Medulla oblongata (tissue), 1 donor: ENCODE results near the gene CMTM5.

Experiments
- DNase-seq: peaks from one replicate; pipeline ENCODE4 v3.0.0-alpha.2; 2015; ENCODE audit errors: extremely low spot score

The CMTM5 gene

DNA sequence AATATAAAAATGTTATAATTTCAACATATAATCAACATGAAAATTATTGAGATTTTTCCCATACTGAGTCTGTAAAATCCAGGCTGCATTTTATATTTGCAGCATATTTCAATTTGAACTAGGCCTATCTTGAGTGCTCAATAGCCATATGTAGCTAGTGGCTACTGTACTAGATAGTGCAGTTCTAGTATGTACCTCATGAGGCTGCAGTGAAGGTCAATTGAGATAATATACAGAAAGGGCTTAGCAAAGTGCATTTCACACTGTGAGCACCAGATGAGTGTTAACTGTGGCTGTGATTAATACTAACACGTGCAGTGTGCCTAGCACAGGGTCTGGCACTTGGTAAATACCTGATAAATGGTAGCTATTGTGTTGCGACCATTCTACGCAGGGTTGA, 18.8 kb upstream of the CMTM5 start:
- no peak for DNase-seq

DNA sequence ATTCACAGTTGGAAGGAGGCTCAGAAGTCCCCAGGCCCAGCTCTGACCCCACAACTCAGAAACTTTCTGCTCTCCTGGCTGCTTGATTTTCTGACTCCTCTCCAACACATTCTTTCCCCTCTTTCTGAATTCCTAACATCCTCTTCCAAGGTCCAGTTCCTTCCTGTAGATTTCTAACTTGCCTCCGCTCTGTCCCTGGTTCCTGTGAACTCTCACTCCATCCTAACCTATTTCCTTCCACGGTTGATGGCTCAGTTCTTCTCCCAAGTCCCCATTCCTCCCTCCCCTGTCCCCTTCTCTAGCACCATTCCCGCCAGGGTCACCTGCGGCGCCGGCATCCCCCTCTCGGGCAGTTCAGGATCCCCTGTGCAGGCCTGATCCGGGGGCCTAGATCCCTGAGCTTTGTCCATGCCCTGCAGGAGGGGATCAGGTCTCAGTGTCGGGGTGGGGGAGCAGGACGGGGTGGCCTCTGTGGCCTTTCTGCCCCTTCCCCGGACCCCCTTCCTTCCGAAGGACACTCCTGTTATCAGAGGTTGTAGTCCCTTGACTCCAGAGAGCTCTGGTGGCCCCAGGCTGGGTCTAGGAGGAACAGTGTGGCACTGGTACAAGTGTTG, 18.2 kb upstream of the CMTM5 start:
- no peak for DNase-seq

DNA sequence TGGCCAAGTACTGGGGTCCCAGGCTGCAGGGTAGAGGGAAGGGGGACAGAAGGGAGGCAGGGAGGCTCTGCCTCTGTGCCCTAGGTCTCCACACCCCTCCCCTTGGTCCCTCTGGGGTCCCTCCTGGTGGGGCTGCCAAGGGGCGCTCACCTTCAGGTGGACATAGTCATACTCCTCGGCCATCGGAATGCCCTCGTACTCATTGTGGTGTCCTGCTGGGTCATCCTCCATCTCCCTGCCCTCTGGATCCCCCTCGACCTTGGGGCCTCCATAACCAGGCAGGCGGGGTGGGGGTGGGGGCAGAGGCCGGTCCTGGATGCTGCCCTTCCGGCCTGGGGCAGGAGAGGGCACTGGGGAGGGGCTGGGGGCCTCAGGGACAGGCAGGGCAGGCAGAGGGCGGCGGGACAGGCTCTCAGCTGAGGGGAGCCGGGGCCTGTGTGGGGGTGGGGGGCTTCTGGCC, 17.6 kb upstream of the CMTM5 start:
- no peak for DNase-seq

DNA sequence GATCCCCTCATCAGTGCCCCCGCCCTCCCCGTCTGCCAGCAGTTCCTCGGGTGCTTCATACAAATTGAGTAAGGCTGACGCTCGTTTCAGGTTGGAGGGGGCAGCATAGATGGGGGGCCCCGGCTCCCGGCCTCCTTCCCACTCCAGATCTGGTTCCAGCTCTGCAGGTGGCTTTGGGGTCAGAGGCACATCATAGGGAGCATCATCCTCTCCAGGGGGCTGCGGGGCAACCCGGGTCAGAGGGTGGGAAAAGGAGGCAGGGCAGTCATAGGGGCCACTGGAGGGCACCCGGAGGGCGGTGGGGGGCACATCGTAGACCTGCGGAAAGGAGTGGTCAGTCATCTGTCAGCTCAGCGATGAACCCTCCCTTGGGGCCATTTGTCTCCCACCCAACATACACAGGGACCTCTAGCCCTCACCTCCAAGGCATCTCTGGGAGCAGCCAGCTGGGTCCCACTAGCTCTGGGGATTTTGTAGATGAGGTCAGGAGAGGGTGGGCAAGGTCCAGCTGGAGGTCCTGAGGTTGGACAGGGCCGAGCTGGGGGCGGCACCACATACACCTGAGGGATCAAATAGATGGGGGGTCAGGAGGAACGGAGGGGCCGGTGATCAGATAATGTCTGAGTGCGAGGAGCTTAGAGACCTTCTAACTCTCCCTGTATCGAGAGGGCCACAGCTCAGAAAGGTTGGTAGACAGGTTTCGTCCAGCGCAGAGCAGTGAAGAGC, 17.0 kb upstream of the CMTM5 start:
- DNase-seq = no peak

DNA sequence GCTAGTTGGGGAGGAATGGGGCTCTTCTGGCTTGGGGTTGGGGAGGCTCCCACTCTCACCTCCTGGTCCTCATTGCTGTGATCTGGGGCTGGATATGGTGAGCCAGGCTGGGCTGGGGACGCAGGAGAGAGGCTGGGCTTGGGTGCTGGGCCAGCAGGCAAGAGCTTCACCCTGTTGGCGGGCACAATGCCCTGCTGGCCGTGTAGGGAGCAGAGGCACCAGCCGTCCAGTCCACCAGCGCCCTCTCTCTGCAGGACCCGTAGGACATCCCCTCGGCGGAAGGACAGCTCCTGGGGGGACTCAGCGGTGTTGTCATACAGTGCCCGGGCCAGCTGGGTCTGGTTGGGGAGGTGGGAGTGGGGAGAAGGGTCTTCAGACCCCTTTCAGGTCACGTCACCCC, 16.4 kb upstream of the CMTM5 start:
- peak; percentile 91 for DNase-seq

DNA sequence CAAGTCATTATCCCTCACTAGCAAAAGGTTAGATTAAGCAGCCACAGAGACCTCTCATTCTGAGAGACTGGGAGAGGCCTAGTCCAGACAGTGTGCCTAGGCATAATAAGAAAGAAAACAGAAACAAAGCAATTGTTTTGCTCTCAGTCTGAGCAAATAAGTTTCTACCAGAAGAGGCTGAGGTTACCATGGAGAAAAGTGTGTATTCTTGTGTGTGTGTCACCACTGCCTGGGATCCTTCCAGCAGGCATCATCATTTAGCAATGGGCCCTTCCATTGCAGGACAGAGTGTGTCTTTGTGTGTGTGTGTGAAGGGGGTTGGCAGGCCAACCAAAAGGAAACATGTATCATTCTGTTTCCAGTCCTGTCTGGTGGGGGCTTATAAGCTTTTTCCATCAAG, 15.5 kb upstream of the CMTM5 start:
- DNase-seq = peak; percentile 78

DNA sequence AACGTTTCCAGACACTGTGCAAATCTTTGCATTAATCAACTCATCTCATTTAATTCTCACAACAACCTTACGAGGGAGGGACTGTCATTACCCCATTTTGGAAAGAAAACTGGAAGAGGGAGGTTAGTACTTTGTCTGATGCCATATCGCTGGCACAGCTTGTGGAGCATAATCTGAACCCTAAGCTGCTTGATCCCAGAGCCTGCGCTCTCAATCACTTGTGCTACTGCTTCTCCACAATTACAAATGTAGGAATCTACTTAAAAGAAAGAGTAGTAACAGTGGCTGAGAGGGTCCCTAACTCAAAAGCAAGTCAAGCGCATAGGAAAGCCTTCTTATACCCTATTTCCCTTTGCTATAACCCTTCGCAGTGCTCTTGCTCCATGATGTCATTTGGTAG, 15.1 kb upstream of the CMTM5 start:
- no peak for DNase-seq

DNA sequence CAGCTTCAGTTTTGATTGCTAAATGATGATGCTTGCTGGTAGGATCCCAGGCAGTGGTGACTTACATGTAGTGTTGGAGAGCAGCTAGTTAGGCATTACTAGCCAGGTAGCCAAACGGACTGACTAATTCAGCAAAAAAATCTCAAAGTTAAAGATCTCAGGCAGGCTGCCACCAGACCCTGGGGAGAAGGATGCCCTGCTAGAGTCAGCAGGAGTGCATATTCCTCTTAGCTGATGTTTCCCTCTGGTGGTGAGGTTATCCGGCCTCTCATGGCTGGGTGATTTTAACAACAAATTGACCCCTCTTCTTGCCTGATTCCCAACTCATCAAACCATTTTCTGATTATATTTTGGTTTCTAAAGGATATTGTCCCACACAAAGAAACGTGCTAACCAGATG, 14.6 kb upstream of the CMTM5 start:
- peak; percentile 50 for DNase-seq

DNA sequence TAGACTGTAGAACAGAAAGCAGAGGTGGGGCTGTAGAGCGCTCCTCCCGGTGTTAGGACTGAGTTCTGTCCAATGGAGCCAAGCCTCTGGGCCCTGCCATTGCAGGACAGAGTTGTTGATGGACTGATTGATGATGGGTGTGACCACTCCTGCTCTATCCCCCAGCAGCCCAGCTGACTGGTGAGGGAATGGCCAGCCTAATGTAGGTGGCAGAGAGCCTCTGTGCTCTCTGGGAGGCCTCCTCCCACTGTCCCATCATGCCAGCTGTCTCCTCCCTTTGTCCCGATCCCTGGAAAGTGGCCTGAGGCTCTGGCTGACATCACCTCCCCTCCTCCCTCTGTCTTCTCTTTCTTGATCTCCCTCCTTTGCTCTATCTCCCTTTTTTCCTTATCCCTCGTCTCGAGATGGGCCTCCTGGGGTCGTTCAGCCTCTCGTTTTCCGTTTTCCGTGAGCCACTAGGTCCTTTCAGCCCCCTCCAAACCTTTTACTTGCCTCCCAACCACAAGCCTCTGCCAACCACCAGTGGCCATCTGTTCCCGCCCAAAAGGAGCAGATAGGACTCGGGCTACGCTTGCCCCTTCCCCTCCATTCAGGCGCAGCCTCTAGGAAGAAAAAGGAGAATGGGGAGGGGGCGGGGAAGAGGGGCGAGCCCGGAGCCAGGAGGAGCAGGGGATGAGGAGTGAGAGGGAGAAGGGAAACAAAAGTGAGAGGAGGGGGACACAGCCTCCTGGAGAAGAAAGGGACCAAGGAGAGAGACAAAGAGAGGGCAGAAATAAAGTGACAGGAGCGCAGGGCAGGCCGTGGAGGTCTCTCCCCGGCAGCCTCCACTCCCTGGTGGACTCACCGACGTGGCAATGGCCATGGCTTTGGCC, 12.4 kb upstream of the CMTM5 start:
- DNase-seq = peak; percentile 88

DNA sequence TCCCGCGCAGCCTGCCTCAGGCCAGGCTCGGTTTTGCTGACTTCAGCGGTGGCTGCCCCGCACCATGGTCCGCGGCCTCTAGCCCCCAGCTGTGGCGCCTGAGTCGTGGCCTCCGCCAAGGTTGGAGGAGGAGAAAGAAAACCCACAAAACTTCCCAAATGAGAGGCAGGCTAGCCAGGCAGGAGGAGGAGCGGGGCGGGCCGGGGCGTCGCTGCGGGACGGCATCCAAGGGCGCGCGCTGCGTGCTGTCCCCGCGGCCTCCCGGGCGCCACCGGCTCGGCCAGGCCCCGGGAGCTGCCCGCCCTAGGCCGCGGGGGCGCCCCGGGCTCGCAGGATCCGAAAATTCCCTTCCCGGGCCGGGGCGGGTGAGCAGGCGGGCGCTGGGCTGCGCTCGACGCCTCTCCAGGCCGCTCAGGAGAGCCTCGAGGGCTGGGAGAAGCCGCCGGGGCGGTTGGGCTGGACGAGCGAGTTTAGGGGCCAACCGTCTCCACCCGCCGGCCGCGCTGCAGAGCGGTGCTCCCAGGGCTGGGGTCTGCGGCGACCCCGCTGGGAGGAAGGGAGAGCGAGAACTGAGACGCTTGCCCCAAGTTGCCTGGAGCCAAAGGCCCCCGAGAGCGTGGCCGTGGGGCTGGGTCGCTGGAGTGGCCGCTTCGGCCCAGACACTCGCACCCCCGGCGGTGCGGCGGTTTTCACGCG, 11.7 kb upstream of the CMTM5 start, which contains the start of gene EFS:
Gene EFS (minus strand): TSS at position 137 of the 696 bp plus-strand sequence. CDS start 147 bp downstream, outside the sequence.
- DNase-seq = peak; percentile 54

DNA sequence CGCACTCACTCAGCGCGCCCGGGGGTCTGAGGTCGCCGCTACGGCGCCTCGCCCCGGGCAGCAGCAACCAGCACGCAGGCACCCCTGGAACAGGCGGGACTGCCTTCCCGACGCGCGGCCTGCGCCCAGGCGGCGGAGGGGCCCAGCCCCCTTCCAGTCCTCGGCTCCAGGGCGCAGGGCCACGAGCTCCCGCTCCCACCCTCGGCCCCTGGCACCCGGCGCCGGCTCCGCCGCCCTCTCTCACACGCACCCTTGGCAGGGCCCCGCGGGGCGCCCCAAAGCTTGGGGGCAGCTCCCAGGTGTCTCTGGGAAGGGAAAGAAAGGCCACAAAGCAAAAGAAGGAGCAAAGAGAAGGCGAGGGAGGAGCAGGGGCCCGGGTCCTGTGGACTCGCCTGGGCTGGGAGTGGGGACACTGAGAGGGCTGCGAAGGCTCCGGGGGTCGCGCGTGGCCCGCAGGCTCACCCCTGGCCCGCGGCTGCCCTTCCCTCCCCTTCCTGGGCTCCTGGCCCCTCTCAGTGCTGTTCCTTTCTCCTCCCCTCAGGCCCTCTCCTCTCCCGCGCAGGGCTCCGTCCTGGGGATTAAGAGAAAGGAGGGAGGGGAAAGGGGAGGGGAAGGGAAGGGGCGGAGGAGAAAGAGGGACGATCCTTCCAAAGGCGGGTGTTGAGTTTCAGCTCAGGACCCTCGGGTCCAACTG, 11.0 kb upstream of the CMTM5 start:
- peak; percentile 88 for DNase-seq

DNA sequence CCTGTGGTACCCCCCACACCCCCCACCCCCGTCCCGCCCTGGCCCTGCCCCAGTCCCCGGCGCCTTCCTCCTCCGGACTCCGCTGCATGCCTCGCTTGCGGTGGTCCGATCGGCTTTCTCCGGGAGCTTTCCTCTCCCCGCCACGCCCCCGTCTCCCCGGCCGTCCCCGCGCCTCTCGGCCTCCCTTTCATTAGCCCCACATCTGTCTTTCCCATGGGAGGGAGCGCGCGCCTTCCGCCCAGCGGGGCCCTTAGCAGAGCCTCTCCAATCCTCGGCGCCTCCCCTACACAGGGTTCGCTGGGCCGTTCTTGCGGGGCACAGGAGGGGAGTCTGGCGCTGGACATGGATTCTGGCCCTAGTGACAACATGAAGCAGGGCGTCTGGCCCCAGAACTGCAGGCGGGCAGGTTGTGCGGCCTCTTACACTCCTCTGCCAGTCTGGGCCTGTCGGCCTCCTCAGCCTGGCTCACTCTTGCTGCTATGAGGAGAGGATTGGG, 10.4 kb upstream of the CMTM5 start:
- DNase-seq = peak; percentile 70

DNA sequence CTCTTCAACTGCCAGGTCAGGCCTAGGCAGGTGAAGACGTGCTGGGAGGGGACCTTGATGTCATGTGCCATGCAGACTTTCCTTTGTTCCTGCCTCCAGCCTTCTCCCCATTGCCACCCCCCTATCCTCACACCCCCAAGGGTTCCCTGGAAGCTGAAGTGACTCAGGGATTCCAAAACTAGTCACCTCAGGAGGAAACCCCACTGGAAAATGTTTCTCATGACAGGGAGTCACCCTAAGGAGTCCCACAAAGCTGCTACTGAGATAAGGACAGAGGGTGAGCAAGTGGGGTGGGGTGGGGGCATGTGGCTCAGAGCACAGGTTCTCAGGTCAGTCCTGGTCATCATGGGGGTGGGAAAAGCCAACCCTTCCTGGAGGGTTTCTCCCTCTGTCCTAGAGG, 6.6 kb upstream of the CMTM5 start:
- DNase-seq = no peak

DNA sequence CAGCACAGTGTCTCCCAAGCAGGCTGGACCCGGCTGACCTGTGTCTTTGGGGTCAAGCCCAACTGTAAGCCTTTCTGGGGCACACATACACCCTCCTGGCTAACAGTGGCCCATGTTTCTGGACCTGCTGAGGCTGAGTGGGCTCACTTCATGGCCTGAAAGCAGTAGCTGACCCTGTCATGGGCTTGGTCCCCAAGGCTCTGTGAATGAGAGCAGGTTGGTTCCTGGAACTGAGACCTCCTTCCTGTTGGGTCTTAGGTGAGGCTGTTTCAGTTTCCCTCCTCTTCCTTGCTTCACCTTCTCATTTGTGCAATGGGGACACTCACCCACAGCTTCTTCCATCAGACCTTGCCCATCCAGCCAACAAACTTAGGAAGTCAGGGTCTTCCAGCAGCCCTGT, 5.0 kb upstream of the CMTM5 start:
- DNase-seq = no peak

DNA sequence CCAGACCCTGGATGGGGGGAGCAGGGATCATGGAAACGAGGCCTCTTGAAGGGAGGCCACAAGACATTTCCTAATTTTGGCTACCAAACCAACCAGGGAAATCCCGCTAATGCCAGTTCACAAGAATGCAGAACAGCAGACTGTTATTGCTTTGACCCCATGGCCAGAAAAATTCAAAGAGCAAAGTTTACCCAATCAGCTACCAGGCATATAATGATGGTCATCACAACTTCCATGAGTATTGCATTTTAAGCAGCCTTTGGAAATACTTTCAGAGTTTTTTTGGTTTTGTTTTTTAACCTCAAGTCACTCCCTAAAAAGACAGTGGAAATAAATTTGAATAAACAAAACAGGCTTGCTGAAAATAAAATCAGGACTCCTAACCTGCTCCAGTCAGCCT, 4.3 kb upstream of the CMTM5 start, which contains the start of gene IL25:
Gene IL25 (plus strand): TSS at position 301 of the 400 bp plus-strand sequence.
- DNase-seq = no peak

DNA sequence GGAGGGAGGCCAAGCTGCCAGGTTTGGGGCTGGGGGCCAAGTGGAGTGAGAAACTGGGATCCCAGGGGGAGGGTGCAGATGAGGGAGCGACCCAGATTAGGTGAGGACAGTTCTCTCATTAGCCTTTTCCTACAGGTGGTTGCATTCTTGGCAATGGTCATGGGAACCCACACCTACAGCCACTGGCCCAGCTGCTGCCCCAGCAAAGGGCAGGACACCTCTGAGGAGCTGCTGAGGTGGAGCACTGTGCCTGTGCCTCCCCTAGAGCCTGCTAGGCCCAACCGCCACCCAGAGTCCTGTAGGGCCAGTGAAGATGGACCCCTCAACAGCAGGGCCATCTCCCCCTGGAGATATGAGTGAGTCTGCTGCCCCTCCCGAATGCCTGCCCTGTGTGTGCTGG, 3.8 kb upstream of the CMTM5 start:
- no peak for DNase-seq

DNA sequence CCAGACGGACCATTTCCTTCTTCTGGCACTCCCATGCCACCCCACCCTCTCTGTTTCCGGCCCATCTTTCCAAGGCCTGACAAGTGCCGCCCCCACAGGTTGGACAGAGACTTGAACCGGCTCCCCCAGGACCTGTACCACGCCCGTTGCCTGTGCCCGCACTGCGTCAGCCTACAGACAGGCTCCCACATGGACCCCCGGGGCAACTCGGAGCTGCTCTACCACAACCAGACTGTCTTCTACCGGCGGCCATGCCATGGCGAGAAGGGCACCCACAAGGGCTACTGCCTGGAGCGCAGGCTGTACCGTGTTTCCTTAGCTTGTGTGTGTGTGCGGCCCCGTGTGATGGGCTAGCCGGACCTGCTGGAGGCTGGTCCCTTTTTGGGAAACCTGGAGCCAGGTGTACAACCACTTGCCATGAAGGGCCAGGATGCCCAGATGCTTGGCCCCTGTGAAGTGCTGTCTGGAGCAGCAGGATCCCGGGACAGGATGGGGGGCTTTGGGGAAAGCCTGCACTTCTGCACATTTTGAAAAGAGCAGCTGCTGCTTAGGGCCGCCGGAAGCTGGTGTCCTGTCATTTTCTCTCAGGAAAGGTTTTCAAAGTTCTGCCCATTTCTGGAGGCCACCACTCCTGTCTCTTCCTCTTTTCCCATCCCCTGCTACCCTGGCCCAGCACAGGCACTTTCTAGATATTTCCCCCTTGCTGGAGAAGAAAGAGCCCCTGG, 1.2 kb upstream of the CMTM5 start:
- peak; percentile 50 for DNase-seq

DNA sequence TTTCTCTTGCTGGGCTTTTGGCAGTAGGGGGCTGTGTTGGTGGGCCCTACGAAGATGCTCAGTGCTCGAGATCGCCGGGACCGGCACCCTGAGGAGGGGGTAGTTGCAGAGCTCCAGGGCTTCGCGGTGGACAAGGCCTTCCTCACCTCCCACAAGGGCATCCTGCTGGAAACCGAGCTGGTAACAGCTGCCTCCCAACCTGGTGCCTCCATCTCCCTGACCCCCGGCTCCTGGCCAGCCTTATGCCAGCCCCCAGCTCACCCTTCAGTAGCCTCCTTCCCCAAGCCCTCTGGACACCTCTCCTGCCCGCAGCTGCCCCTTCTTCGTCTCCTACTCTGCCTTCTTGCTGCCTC, 328 bp downstream of the CMTM5 start:
- DNase-seq = no peak

DNA sequence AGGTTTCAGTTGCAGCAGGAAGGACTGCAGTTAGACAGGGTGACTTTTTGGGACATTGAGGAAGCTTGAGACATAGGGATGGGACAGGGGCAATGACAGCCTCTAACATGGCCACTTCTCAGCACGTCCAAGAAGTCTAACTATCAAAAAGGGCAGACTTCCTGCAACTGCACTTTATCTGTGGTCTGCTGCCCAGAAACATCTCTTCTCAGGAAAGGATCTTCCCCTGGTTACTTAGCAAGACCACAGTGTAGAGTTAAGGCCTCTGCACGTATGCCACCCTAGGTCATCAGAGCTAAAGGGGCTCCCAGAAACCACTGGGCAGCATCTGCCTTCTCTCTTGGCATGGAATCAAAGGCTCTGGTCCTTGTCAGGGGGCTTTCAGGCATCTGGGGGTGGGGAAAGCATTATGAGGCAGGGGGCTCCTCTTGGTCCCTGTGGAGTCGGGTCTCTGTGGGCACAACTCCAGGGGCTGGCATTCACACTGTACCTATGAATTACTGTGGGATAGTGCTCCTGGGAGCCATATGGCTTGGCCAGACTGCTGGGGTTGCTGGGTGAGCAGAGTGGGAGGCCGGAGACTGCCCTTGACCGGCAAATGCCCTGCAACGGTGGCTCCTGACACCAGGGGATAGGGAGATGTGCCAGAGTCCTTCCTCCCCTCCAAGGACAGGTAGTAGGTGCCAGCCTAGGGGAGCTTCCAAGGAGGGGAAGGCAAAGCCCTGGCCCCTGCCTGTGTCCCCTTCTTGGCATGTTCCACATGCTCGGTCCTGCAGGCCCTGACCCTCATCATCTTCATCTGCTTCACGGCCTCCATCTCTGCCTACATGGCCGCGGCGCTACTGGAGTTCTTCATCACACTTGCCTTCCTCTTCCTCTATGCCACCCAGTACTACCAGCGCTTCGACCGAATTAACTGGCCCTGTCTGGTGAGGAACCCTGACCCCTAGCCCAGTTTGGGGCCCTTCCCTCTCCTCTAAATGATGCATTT, 1.0 kb downstream of the CMTM5 start:
- DNase-seq = no peak
